HG03442 (cell line): Measurements from ENCODE around the gene FGFR1OP2.
A peak's percentile ranks its signal among the peaks of the same experiment; 100 is the strongest.

ENCODE experiments used
- ATAC-seq: cut with Tn5 transposase; IDR thresholded peaks from one replicate; pipeline ENCODE4 v1.9.1; 2021; ENCODE audit warnings: mild to moderate bottlenecking, moderate library complexity; ENCODE audit not compliant: unreplicated experiment

The FGFR1OP2 gene

DNA sequence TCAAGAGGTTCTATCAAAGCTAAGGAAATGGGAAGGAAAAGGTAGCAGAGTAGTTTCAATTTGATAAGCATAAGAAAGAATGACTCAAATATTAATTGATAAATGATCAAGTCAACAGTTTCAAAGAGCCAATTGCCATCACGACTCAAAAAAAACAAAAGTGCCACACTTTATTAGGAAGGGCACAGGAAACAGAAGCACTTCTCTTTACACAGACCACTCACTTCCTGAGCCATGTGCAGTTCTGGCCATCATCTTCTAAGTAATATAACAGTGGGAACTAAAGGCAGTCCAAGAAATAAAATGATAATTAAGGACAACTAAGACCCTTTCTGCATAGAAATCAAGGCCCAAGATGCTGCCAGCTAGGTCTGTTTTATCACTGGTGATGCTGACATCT lies 62.7 kb downstream of the FGFR1OP2 start:
- no peak for ATAC-seq

- no peak for ATAC-seq
These were observed 63.4 kb downstream of the FGFR1OP2 start for GRCh38 chr12:27001663-27002062.

GRCh38 chr12:27002141-27002540 lies 63.9 kb downstream of the FGFR1OP2 start:
- ATAC-seq, result no peak

DNA sequence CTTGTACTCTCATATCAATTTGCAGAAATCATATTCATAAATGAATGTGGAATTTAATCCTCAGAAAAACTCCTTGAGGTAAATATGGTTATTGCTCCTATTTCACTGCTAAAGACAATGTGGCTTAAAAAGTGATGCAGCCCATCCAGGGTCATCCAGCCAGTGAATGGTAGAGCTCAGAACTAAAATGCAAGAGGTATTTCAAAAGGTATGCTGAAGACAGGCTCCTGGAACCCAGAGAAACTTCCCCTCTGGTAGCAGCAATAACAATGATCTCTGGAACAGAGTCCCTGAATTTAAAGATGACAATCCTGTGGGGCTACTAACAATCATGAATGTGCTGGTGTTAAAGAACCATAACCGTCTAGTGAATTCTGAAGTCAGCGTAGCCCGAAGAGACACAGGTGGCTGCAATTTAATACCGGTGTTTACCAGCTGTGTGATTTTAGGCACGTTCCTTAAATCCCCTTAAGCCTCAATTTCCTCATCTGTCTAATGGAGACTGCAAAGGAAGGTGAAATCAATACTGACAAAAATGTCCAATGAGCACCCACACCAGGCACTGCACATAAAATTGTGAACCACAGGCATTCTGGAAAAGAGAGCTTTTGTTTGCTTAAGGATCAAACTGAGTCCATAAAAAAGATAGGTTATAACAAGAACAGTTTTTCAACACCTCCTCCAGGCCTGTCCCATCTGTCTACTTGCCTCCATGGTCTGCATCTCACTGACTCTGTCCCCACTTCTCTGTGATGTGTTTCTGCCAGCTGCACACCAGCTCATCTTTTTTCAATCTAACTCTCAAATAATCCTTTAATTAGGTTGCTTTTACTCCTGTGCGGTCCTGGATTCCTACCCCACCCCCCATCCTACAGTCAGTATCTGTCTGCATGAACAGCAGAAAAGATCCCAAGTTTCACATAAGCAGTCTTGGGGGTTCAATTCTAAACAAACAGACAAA lies 65.4 kb downstream of the FGFR1OP2 start:
- no peak for ATAC-seq

DNA sequence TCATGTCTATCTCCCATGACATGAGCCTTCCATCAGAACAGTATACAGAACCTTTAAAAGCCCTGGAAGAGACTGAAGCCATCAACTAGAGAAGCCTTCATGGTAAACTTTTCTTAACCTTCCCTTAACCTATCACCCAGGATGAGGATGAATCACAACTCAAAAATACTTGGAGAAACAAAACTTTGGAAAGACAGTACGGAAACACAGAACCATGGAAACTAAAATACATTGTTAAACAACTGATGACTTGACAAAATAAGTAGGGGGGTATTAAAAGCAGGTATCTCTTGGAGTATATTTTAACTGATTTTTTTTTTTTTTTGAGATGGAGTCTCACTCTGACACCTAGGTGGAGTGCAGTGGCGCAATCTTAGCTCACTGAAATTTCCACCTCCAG lies 67.2 kb downstream of the FGFR1OP2 start:
- ATAC-seq, result no peak

DNA sequence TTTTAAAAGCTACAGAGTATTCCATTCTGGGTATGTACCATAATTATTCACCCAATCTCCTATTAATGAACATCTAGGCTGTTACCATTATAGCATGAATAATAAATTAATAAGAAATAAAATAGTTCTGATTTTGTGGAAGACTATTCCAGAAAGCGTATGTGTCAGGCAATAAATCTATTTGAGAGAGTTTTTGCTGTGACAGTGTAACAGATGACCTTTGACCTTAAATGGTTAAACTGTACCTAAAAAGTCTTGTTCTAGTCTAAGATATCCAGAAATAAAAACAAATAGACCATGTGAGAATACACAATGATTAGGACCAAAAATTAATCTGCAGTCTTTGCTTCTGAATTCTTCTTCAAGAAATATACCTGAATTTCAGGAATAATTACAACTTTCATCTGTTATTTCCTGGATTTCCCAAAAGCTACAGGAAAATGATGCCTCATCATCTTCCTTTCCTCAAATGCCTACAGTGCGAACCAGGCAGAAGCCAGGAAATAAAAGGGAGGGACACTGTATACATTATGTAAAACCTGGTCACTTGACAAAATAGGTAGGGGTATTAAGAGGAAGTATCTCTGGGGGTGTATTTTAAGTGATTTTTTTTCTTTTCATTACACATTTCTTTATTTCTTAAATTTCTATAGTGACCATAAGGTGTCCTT lies 68.7 kb downstream of the FGFR1OP2 start:
- no peak for ATAC-seq

GRCh38 chr12:27008081-27008480 lies 69.8 kb downstream of the FGFR1OP2 start:
- ATAC-seq, result no peak

GRCh38 chr12:27009881-27010301 lies 71.6 kb downstream of the FGFR1OP2 start:
- no peak for ATAC-seq

GRCh38 chr12:27012239-27012981 lies 74.1 kb downstream of the FGFR1OP2 start:
- no peak for ATAC-seq

GRCh38 chr12:27012982-27013255 lies 74.6 kb downstream of the FGFR1OP2 start:
- no peak for ATAC-seq

DNA sequence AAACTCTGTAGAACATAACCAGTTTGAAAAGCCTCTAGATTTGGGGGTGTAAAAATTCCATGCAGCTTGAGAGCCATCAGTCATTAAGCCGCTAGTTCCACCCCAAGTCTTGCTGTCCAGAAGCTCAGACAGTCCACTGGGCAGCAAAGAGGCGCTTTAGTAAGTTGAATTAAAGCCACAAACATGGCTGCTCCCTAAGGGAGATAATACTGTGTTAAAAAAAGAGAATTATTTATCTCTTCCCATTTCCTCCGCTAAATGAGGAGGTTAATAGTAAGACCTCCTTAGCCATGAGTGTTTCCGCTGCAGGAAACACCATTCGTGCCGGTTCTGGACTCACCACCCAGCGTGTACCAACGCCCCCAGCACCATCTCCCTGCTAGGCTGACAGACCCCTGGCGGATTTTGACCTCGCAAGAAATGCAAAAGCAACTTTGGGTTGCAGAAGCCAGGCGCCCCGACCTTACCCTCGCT lies 75.4 kb downstream of the FGFR1OP2 start:
- ATAC-seq, result peak; percentile 19

DNA sequence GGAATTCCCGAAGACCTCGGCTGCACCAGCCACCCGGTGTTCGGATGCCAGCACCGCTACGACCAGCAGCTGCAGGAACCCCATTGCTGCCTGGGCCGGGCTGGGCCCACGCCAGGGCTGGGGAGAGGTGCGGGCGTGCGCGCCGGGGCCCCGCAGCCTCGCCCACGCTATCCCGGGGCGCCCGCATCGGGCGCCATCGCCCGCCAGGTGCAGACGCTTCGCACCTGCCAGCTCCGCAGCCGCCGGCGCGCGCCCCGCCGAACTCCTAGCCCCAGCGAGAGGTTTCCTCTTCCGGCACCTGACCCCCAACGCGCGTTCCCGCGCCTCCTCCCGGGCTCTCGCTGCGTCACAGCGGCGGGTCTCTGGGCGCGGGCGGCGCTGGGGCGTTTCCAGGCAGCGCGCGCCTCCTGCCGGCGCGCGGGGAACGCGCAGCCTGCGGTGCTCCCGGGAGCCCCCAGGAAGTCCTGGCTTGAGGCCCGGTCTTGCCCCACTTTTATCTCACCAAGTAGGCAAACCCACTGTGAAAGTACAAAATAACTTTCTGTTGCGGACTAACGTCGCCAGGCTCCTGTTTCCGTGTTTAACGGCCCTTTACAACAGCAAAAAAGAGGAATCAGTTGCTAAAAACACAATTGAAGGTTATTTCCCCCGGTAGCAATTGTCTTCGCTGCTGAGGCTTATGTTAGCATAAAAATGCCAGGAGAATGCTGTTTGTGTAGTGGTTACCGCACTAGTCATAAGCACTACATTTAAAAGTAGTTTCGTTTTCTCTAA lies 76.0 kb downstream of the FGFR1OP2 start, which contains the start of gene TM7SF3:
Gene TM7SF3, minus strand, starts transcription at position 300 of the 774 bp plus-strand sequence. Its CDS starts 216 bp downstream, at position 84.
- peak; percentile 85 for ATAC-seq

- ATAC-seq, result no peak
These were observed 76.8 kb downstream of the FGFR1OP2 start for GRCh38 chr12:27014859-27015729.

- ATAC-seq, result no peak
These were observed 77.4 kb downstream of the FGFR1OP2 start for GRCh38 chr12:27015730-27016076.
